ENCODE data around the gene NRG4. TPM values are rescaled to one million over a fixed set of nuclear protein-coding genes. Genes with fewer than 3 reads are reported as not detected.
"Not testable (repeated sequence)": the region's sequence is repeated elsewhere in the genome, so short reads cannot be mapped to it uniquely, and the experiment has no call there.

NRG4 gene
- total and polyA plus RNA-seq, 12 donors, result 0.19 TPM; not detected in 11

GRCh38 chr15:75992897-75993296, 19.3 kb downstream of the NRG4 start:
- no peak overlapping the region for H3K4me3 ChIP-seq
- no peak for TF ChIP-seq CTCF (IDR thresholded peaks at IDR 0.05)
- H3K9me3 ChIP-seq, result peaks cover 0 to 14% (median 3%) of the 10 kb centered on the region in 11 donors
- ATAC-seq (no peak), DNase-seq (no peak)
- H3K27ac ChIP-seq, result no peak overlapping the region
- intact Hi-C loops (cut with DNase I), result no loop called here
- peaks cover 0 to 3% (median 0%) of the 10 kb centered on the region in 7 donors for H3K27me3 ChIP-seq
- no peaks in the 10 kb centered on the region for H3K4me1 ChIP-seq
- H3K36me3 ChIP-seq, result no peaks in the 10 kb centered on the region

- Histone ChIP-seq H3K27me3 (peaks cover 0 to 3% (median 0%) of the 10 kb centered on the region in 7 donors), H3K27ac (no peak overlapping the region), H3K4me3 (no peak overlapping the region), H3K4me1 (no peaks in the 10 kb centered on the region), H3K36me3 (no peaks in the 10 kb centered on the region), H3K9me3 (peaks cover 0 to 14% (median 3%) of the 10 kb centered on the region in 11 donors)
- no peak for DNase-seq
- 90 to 93% methylated on average over 7 of the region's 7 CpGs for WGBS, 2 donors
- no peak for ATAC-seq
- intact Hi-C loops (cut with DNase I), result no loop called here
- no peak for TF ChIP-seq CTCF (IDR thresholded peaks at IDR 0.05)
Observed at GRCh38 chr15:75989875-75990274, 22.3 kb downstream of the NRG4 start.

GRCh38 chr15:75989045-75989444, 23.2 kb downstream of the NRG4 start:
- Histone ChIP-seq H3K27me3 (peaks cover 0 to 3% (median 0%) of the 10 kb centered on the region in 7 donors), H3K4me3 (no peak overlapping the region), H3K9me3 (peaks cover 0 to 14% (median under 1%) of the 10 kb centered on the region in 11 donors), H3K4me1 (no peaks in the 10 kb centered on the region), H3K27ac (no peak overlapping the region), H3K36me3 (no peaks in the 10 kb centered on the region)
- intact Hi-C loops (cut with DNase I), result no loop called here
- TF ChIP-seq CTCF (IDR thresholded peaks at IDR 0.05), result no peak
- ATAC-seq (no peak), DNase-seq (no peak)
- WGBS, 2 donors, result 85 to 88% methylated on average over 2 of the region's 2 CpGs

- Histone ChIP-seq H3K27me3 (peaks cover 0 to under 1% (median 0%) of the 10 kb centered on the region in 7 donors), H3K4me3 (no peak overlapping the region), H3K27ac (no peak overlapping the region), H3K9me3 (no peaks in the 10 kb centered on the region), H3K4me1 (no peaks in the 10 kb centered on the region), H3K36me3 (no peaks in the 10 kb centered on the region)
- intact Hi-C loops (cut with DNase I), result no loop called here
- TF ChIP-seq CTCF (IDR thresholded peaks at IDR 0.05), result no peak
- ATAC-seq (no peak), DNase-seq (no peak)
- 79 to 84% methylated on average over 1 of the region's 1 CpG for WGBS, 2 donors
Observed at GRCh38 chr15:75985971-75986370, 26.3 kb downstream of the NRG4 start.

GRCh38 chr15:75984706-75985105, 27.5 kb downstream of the NRG4 start:
- intact Hi-C loops (cut with DNase I); H3K36me3 ChIP-seq; H3K9me3 ChIP-seq; H3K4me3 ChIP-seq; DNase-seq; H3K27me3 ChIP-seq; ATAC-seq; H3K4me1 ChIP-seq; H3K27ac ChIP-seq: not testable (repeated sequence)
- 95 to 96% methylated on average over 3 of the region's 3 CpGs for WGBS, 2 donors
